Stomach (tissue), 9 donors: ENCODE measurements around the gene YAF2. TPM values are rescaled to one million over a fixed set of nuclear protein-coding genes. Genes with fewer than 3 reads are reported as not detected.
"Not testable (repeated sequence)": the region's sequence is repeated elsewhere in the genome, so short reads cannot be mapped to it uniquely, and the experiment has no call there.

Experiments
- DNase-seq, 2 donors: peaks; one replicate each; pipeline versions ENCODE4 v3.0.0 to v3.0.0-alpha.2; 2013 to 2019
- H3K27ac ChIP-seq, 5 donors: fragments of 200-600 bp in 4 of 5; sonication (generic) in 4 of 5; one replicate each; pipeline ENCODE4 v1.5.1; 2013 to 2019; ENCODE audit warnings: mild to moderate bottlenecking in 1 of 5, moderate library complexity in 1 of 5
- H3K27me3 ChIP-seq, 3 donors: fragments of 200-600 bp; sonication (generic); one replicate each; pipeline ENCODE4 v1.5.1; 2017 to 2019; ENCODE audit warnings: mixed run types in 1 of 3
- H3K36me3 ChIP-seq, 4 donors: fragments of 200-600 bp; sonication (generic); 1 replicate in 3 of 4; 2 replicates in 1 of 4; pipeline ENCODE4 v1.5.1; 2016 to 2019
- H3K4me1 ChIP-seq, 4 donors: fragments of 200-600 bp; sonication (generic); one replicate each; pipeline ENCODE4 v1.5.1; 2016 to 2019
- H3K4me3 ChIP-seq, 4 donors: fragments of 200-600 bp; sonication (generic) in 3 of 4; one replicate each; pipeline ENCODE4 v1.5.1; 2016 to 2019; ENCODE audit warnings: mild to moderate bottlenecking in 1 of 4
- H3K9me3 ChIP-seq, 4 donors: fragments of 200-600 bp; sonication (generic); one replicate each; pipeline ENCODE4 v1.5.1; 2016 to 2019
- EP300 ChIP-seq: sonication (generic); formaldehyde crosslinking; IDR thresholded peaks from one replicate; pipeline ENCODE4 v1.6.1; 2017; ENCODE audit warnings: antibody characterized with exemption
- POLR2A ChIP-seq, 4 donors: fragments of 450-650 bp; IDR thresholded peaks; one replicate each; pipeline ENCODE4 v1.6.1; 2016; ENCODE audit warnings: antibody characterized with exemption in 4 of 4, control low read depth in 2 of 4, mild to moderate bottlenecking in 1 of 4, moderate library complexity in 1 of 4
- POLR2AphosphoS5 ChIP-seq, 3 donors: sonication (generic); formaldehyde crosslinking; IDR thresholded peaks; one replicate each; pipeline ENCODE4 v1.6.1; 2016; ENCODE audit warnings: antibody characterized with exemption in 3 of 3
- WGBS, 5 donors: extraction: QIAGEN DNeasy Blood & Tissue Kit in 3 of 5; methylation state at CpG; one replicate each; pipeline versions ENCODE4 v1.1.5 to v1.1.7; 2013 to 2018; 5-methylcytosine and 5-hydroxymethylcytosine counted together
- intact Hi-C: fragments of 100-400 bp; cut with DNase I; formaldehyde crosslinking; loops from one replicate; pipeline ENCODE4 v1.15.1; 2023; ENCODE audit warnings: low total_unique reads
- polyA plus RNA-seq, 3 donors: library from polyadenylated mRNA; stranded (reverse); fragments of 200-250 nt; gene quantifications; one replicate each; pipeline ENCODE4 v1.2.3, GENCODE V29; 2013
- total RNA-seq, 5 donors: library from RNA; depleted of rRNA; stranded (reverse); fragments of >200 nt; gene quantifications; one replicate each; pipeline versions ENCODE4 v1.1.0 to v1.2.3, GENCODE V29; 2014 to 2016
- TF ChIP-seq, protein P1 (sequence below), 7 experiments: fragments of 450-650 bp in 4 of 7; fragments of 200-600 bp in 3 of 7; sonication (generic) in 3 of 7; IDR thresholded peaks; one replicate each; pipeline ENCODE4 v1.5.1; 2016 to 2019; ENCODE audit warnings: antibody characterized with exemption in 7 of 7, control low read depth in 2 of 7, mild to moderate bottlenecking in 1 of 7
- donor health status: healthy with polysubstance abuse.
- donor health status: Bipolar disorder and iron deficiency.
- donor health status: healthy.

YAF2 gene
- total and polyA plus RNA-seq, 8 donors = 8.7 to 91.0 (median 36.6) TPM

DNA sequence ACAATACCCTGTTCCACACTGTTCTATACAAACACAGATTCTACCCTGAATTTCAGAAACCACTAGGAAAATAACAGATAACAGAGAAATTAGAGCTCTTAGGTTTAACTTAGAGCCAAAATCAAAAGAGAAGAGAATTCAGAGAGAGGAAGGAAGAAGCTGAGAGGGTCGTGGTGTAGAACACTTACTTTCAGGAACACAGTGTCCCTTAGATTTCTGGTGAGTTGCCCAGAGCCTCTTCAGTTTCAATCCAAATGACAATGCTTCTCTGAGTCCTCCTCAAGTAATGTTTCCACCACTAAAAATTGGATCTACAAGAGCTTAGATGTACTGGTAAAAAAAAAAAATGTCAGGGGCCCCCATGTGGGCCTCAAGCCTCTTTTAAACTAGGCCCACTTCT is 2.6 kb downstream of the YAF2 start:
- Histone ChIP-seq H3K36me3 (peaks cover 0 to 10% (median 6%) of the 10 kb centered on the region in 4 donors), H3K27ac (peak overlapping the region in 4 of 5 donors; percentile 52 to 98 (median 72)), H3K9me3 (no peaks in the 10 kb centered on the region), H3K4me3 (no peak overlapping the region), H3K27me3 (no peaks in the 10 kb centered on the region), H3K4me1 (peaks cover 19 to 55% (median 35%) of the 10 kb centered on the region in 4 donors)
- intact Hi-C loops = loop anchor here (5.0 kb wide), 1 partner anchor 88 kb away; no protein-coding TSS in a partner anchor
- WGBS, 5 donors = 0 to 15% (median 9%) methylated on average over 1 of the region's 1 CpG
- no peak for DNase-seq
- TF ChIP-seq POLR2AphosphoS5 (IDR thresholded peaks at IDR 0.05) (no peak), POLR2A (IDR thresholded peaks at IDR 0.05) (no peak), EP300 (no peak)
- TF ChIP-seq, protein P1, sequence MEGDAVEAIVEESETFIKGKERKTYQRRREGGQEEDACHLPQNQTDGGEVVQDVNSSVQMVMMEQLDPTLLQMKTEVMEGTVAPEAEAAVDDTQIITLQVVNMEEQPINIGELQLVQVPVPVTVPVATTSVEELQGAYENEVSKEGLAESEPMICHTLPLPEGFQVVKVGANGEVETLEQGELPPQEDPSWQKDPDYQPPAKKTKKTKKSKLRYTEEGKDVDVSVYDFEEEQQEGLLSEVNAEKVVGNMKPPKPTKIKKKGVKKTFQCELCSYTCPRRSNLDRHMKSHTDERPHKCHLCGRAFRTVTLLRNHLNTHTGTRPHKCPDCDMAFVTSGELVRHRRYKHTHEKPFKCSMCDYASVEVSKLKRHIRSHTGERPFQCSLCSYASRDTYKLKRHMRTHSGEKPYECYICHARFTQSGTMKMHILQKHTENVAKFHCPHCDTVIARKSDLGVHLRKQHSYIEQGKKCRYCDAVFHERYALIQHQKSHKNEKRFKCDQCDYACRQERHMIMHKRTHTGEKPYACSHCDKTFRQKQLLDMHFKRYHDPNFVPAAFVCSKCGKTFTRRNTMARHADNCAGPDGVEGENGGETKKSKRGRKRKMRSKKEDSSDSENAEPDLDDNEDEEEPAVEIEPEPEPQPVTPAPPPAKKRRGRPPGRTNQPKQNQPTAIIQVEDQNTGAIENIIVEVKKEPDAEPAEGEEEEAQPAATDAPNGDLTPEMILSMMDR (IDR thresholded peaks at IDR 0.05) = no peak

DNA sequence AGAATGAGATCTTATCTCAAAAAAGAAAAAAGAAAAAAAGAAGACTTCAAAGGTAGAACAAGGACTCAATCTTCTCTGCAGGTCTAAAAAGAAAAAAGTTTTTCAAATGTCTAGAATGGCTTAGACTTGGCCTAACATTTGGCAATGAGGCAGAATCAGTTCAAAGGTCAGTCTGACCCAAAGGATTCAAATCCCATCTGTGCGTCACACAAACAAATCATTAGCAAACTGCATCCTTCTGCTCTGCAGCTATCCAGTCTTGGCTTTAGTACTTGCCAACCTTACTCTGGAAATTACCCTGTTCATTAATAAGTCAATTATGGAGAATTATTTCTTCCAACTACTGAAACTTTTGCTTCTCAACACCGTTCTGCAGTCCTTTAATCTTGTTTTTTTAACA is 3.1 kb downstream of the YAF2 start:
- DNase-seq = no peak
- Histone ChIP-seq H3K27me3 (no peaks in the 10 kb centered on the region), H3K4me3 (no peak overlapping the region), H3K4me1 (peaks cover 19 to 55% (median 35%) of the 10 kb centered on the region in 4 donors), H3K36me3 (peaks cover 2 to 10% (median 6%) of the 10 kb centered on the region in 4 donors), H3K9me3 (no peaks in the 10 kb centered on the region), H3K27ac (peak overlapping the region in 4 of 5 donors; percentile 52 to 98 (median 72))
- WGBS, 5 donors = 62 to 76% (median 69%) methylated on average over 2 of the region's 2 CpGs
- no peak for TF ChIP-seq POLR2AphosphoS5 (IDR thresholded peaks at IDR 0.05)
- TF ChIP-seq EP300 = no peak
- TF ChIP-seq, protein P1 (IDR thresholded peaks at IDR 0.05) = no peak
- no peak for TF ChIP-seq POLR2A (IDR thresholded peaks at IDR 0.05)
- intact Hi-C loops = loop anchor here (5.0 kb wide), 1 partner anchor 88 kb away; no protein-coding TSS in a partner anchor

DNA sequence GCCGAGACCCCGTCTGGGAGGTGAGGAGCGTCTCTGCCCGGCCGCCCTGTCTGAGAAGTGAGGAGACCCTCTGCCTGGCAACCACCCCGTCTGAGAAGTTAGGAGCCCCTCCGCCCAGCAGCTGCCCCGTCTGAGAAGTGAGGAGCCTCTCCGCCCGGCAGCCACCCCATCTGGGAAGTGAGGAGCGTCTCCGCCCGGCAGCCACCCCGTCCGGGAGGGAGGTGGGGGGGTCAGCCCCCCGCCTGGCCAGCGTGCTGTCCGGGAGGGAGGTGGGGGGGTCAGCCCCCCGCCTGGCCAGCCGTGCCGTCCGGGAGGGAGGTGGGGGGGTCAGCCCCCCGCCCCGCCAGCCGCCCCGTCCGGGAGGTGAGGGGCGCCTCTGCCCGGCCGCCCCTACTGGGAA is 10.5 kb downstream of the YAF2 start:
- H3K27ac ChIP-seq, H3K27me3 ChIP-seq, H3K4me3 ChIP-seq, H3K36me3 ChIP-seq, intact Hi-C loops, DNase-seq, H3K9me3 ChIP-seq: not testable (repeated sequence)
- 93 to 98% (median 96%) methylated on average over 16 to 20 of the region's 30 CpGs; no CpG with 5 or more reads in 2 of the 5 donors for WGBS, 5 donors
- H3K4me1 ChIP-seq = peaks cover 0 to 12% (median 4%) of the 10 kb centered on the region in 4 donors

DNA sequence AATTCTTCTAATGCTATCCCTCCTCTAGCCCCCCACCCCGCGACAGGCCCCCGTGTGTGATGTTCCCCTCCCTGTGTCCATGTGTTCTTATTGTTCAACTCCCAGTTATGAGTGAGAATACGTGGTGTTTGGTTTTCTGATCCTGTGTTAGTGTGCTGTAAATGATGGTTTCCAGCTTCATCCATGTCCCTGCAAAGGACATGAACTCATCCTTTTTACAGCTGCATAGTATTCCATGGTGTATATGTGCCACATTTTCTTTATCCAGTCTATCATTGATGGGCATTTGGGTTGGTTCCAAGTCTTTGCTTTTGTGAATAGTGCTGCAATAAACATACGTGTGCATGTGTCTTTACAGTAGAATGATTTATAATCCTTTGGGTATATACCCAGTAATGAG is 13.5 kb downstream of the YAF2 start:
- intact Hi-C loops, H3K4me1 ChIP-seq, H3K27me3 ChIP-seq, H3K36me3 ChIP-seq, H3K27ac ChIP-seq, H3K9me3 ChIP-seq, DNase-seq, H3K4me3 ChIP-seq: not testable (repeated sequence)
- 97 to 99% (median 98%) methylated on average over 5 of the region's 5 CpGs for WGBS, 5 donors

DNA sequence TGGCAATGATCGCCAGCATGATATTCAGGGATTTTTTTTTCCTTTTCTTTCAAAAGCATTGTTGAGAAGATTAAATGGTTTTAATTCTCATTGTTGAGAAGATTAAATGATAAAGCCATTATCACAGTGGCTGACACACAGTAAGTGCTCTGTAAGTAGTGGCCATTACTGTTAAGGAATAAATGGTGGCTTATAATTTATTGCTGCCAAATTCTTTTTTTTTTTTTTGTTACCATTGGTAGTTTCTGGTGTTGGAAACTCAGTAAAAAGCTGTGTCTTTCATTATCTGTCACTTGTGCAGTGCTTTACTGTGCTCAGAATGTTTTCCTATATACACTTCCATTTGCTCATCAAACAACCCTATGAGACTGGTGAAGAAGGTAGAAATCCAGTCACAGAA is 15.3 kb downstream of the YAF2 start:
- Histone ChIP-seq H3K27ac (no peak overlapping the region), H3K36me3 (no peaks in the 10 kb centered on the region), H3K27me3 (no peaks in the 10 kb centered on the region), H3K4me1 (peaks cover 0 to 7% (median 3%) of the 10 kb centered on the region in 4 donors), H3K4me3 (no peak overlapping the region), H3K9me3 (no peaks in the 10 kb centered on the region)
- DNase-seq = no peak
- TF ChIP-seq EP300 (no peak), POLR2A (IDR thresholded peaks at IDR 0.05) (no peak), POLR2AphosphoS5 (IDR thresholded peaks at IDR 0.05) (no peak)
- TF ChIP-seq, protein P1 (IDR thresholded peaks at IDR 0.05) = no peak
- intact Hi-C loops = no loop called here
- WGBS, 5 donors = 93 to 100% (median 98%) methylated on average over 1 of the region's 1 CpG
